HG03571 (cell line): Measurements from ENCODE around the gene SSX2.
"Not testable (repeated sequence)": the region's sequence is repeated elsewhere in the genome, so short reads cannot be mapped to it uniquely, and the experiment has no call there.

ENCODE experiments used
- ATAC-seq: cut with Tn5 transposase; IDR thresholded peaks from one replicate; pipeline ENCODE4 v1.9.1; 2021; ENCODE audit not compliant: unreplicated experiment

SSX2 gene, protein sequence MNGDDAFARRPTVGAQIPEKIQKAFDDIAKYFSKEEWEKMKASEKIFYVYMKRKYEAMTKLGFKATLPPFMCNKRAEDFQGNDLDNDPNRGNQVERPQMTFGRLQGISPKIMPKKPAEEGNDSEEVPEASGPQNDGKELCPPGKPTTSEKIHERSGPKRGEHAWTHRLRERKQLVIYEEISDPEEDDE

DNA sequence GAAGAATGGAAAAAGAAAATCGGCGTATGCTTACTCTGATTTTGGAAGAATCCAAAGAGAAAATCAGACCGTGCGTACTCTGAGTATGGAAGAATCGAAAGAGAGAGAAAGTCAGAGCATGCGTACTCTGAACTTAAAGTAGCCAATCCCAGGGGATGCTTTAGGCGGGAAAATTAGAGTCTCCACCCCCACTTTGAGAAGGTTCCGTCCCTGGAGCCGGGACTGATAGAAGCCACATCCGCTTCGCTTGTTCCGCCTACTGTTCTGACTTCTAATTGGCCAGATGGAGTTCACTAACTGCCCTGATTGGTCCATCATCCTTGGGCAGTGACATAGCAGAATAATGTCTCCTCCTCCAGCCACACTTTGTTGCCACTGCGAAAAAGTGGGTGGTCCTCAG is at the start of gene SSX2:
TSS of gene SSX2 (minus strand) at position 101 of the 400 bp plus-strand sequence. CDS start 1,429 bp downstream, outside the sequence.
- not testable (repeated sequence) for ATAC-seq

DNA sequence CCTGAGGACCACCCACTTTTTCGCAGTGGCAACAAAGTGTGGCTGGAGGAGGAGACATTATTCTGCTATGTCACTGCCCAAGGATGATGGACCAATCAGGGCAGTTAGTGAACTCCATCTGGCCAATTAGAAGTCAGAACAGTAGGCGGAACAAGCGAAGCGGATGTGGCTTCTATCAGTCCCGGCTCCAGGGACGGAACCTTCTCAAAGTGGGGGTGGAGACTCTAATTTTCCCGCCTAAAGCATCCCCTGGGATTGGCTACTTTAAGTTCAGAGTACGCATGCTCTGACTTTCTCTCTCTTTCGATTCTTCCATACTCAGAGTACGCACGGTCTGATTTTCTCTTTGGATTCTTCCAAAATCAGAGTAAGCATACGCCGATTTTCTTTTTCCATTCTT is 44.0 kb upstream of the SSX2 start, which contains the start of gene SSX2B:
TSS of gene SSX2B (plus strand) at position 301 of the 400 bp plus-strand sequence. CDS start 1,429 bp downstream, outside the sequence.
- ATAC-seq, result not testable (repeated sequence)

DNA sequence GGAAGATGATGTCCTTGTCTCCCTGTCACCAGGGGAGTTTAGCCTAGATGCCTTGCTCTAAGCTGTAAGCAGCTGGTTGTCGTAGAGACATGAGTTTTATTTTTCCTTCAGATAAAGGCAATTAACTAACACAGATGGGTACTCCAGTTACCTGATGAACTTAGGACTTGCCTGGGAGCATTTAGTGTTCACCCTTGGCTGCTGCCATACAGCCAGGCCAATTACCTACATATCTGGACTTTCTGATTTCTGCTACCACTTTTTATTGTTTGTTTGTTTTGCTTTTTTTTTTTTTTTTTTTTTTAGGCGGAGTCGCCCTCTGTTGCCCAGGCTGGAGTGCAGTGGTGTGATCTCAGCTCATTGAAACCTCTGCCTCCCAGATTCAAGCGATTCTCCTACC is 14.9 kb downstream of the SSX2 start:
- ATAC-seq, result not testable (repeated sequence)

DNA sequence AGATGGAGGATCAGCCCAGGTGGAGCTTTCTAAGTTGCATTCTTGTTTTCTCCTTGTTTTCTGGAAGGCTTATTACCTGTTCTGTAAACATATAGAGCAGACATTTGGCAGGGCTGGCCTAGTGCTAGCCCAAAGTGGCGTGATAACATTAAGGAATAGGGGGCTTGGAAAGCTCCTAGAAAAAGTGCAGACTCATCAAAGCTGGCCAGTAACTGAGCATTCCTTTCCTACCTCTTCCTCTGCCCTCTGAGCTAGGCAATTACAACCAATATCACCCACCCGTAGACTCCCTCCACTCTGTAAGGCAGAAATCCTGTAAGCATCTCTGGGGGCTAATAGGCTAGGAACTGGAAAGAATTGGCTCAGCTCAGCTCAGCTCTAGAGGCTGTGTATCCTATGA is 44.8 kb downstream of the SSX2 start:
- ATAC-seq, result not testable (repeated sequence)

- ATAC-seq, result not testable (repeated sequence)
Measured at GRCh38 chrX:52655475-52655874, 51.5 kb downstream of the SSX2 start.

DNA sequence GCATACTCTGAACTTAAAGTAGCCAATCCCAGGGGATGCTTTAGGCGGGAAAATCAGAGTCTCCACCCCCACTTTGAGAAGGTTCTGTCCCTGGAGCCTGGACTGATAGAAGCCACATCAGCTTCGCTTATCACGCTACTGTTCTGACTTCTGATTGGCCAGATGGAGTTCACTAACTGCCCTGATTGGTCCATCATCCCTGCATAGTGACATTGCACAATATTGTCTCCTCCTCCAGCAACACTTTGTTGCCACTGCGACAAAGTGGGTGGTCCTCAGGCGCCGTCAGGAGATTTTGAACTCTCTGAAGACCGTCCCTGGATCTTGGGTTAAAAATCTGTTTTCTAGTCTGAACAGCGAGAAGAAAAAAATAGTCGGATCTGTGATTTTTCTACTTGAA is 52.2 kb downstream of the SSX2 start, which contains the start of gene SSX7:
TSS of gene SSX7 (minus strand) at position 101 of the 400 bp plus-strand sequence. CDS start 1,428 bp downstream, outside the sequence.
- not testable (repeated sequence) for ATAC-seq

GRCh38 chrX:52650676-52651075 is 56.3 kb downstream of the SSX2 start:
- not testable (repeated sequence) for ATAC-seq

GRCh38 chrX:52648956-52649355 is 58.0 kb downstream of the SSX2 start:
- ATAC-seq, result not testable (repeated sequence)
